ENCODE results near the gene ELF1.
"Not testable (repeated sequence)": the region's sequence is repeated elsewhere in the genome, so short reads cannot be mapped to it uniquely, and the experiment has no call there.

The ELF1 gene

DNA sequence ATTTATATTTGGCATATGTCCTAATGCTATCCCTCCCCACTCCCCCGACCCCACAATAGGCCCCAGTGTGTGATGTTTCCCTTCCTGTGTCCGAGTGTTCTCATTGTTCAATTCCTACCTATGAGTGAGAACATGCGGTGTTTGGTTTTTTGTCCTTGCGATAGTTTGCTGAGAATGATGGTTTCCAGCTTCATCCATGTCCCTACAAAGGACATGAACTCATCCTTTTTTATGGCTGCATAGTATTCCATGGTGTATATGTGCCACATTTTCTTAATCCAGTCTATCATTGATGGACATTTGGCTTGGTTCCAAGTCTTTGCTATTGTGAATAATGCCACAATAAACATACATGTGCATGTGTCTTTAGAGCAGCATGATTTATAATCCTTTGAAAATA, 23.3 kb upstream of the ELF1 start:
- not testable (repeated sequence) for DNase-seq (ENCODE audit: extremely low read depth in 1 of 2, low read depth in 1 of 2)

DNA sequence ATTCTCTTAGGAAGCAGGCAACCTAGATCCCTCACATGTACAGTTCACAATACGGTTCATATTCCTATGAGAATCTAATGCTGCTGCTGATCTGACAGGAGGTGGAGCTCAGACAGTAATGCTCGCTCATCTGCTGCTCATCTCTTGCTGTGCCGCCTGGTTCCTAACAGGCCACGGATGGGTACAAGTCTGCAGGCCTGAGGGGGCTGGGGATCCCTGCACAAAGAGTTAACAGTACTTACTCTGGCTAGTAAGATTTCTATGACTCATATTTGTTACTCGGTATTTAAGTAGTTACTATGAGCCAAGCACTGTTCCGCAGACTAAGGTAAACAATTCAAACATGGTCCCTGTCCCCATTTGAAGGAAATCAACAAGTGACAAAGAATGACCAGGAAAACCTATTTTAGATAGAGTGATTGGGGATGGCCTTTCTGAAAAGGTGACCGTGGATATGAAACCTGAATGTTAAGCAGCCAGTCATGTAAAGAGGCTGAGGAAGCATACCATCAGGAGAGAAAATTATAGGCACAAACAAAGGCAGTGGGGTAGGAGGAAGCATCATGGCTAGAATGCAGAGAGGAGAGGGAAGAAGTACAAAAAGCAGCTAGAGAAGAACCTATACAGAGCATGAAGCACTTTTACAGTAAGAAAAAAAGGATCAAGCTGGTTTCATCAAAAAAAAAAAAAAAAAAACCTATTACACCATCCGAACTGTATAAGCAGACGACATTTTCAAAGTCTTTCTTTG, 21.6 kb upstream of the ELF1 start:
- DNase-seq (ENCODE audit: extremely low read depth in 1 of 2, low read depth in 1 of 2): no peak

- DNase-seq (ENCODE audit: extremely low read depth in 1 of 2, low read depth in 1 of 2): no peak
These were observed 20.6 kb upstream of the ELF1 start for GRCh38 chr13:41039746-41040145.

DNA sequence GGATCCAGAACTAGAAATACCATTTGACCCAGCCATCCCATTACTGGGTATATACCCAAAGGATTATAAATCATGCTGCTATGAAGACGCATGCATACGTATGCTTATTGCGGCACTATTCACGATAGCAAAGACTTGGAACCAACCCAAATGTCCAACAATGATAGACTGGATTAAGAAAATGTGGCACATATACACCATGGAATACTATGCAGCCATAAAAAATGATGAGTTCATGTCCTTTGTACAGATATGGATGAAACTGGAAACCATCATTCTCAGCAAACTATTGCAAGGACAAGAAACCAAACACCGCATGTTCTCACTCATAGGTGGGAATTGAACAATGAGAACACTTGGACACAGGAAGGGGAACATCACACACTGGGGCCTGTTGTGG, 17.4 kb upstream of the ELF1 start:
- not testable (repeated sequence) for DNase-seq (ENCODE audit: extremely low read depth in 1 of 2, low read depth in 1 of 2)

DNA sequence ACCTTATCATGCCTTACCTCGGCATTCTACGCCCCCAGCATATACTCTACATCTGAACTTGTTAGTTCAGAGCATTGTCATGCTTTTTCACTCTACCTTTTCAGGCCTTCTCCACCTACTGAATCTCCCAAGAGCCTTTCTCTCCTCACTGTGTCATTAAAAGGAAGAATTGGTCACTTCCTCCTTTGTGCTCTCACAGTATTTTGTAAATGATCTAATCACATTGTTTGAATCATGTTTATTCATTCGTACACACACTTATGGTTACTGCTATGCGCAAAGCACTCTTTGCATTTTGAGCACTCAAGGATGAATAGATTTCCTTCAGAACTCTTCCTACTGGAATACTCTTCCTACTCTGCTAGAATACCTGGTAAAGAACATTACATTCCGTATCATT, 15.8 kb upstream of the ELF1 start:
- DNase-seq (ENCODE audit: extremely low read depth in 1 of 2, low read depth in 1 of 2): no peak

DNA sequence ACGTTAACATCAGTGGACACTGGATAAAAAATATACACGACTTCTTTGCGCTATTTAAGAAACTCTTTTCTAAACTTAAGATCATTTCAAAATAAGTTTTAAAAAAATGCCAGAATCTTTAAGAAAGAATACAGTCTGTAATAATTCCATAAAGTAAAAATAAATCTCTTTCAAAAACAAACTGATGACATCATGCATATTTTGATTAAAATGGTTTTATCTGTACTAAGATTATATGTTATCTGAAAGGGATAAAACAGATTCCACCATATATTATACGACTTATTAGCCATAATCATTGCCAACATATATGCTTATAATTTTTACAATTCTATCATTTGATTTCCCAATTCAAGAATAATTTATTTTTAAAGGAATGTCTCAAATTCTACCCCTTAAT, 15.3 kb upstream of the ELF1 start:
- no peak for DNase-seq (ENCODE audit: extremely low read depth in 1 of 2, low read depth in 1 of 2)

- DNase-seq (ENCODE audit: extremely low read depth in 1 of 2, low read depth in 1 of 2): no peak
These were observed 13.7 kb upstream of the ELF1 start for GRCh38 chr13:41032691-41033376.

DNA sequence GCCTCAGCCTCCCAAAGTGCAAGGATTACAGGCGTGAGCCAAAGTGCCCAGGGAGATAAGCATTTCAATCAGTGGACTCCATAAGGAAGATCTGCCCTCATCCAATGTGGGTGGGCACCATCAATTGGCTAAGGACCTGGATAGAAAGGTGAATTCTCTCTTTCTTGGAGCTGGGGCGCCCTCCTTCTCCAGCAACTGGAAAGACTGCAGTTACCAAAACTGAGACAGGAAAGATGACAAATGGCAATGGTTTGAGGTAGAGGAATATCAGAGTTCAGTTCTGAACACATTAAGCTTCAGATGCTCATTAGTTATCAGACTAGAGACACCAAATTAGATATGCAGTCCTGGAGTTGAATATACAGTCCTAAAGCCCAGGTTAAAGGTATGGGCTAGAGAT, 10.5 kb upstream of the ELF1 start:
- no peak for DNase-seq (ENCODE audit: extremely low read depth in 1 of 2, low read depth in 1 of 2)

- DNase-seq (ENCODE audit: extremely low read depth in 1 of 2, low read depth in 1 of 2): no peak
These were observed 8.9 kb upstream of the ELF1 start for GRCh38 chr13:41028051-41028450.

DNA sequence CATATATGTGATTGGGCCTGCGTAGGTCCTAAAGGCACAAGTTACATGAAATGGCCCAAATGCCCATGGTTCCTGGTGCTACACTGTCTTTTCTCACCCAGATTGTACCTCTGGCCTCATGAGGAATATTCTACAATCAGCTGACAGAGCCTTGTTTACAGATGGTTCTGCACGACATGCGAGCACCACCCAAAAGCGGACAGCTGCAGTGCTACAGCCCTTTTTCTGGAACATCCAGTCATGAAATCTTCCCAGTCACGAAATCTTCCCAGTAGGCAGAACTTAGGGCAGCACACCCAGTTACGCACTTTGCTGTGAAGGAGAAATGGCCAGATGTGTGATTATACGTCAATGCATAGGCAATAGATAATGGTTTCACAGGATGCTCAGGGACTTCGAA, 7.7 kb upstream of the ELF1 start:
- DNase-seq (ENCODE audit: extremely low read depth in 1 of 2, low read depth in 1 of 2): no peak

- DNase-seq (ENCODE audit: extremely low read depth in 1 of 2, low read depth in 1 of 2): no peak
These were observed 6.4 kb upstream of the ELF1 start for GRCh38 chr13:41025518-41025917.

- no peak for DNase-seq (ENCODE audit: extremely low read depth in 1 of 2, low read depth in 1 of 2)
These were observed 647 bp upstream of the ELF1 start for GRCh38 chr13:41019578-41020347.

DNA sequence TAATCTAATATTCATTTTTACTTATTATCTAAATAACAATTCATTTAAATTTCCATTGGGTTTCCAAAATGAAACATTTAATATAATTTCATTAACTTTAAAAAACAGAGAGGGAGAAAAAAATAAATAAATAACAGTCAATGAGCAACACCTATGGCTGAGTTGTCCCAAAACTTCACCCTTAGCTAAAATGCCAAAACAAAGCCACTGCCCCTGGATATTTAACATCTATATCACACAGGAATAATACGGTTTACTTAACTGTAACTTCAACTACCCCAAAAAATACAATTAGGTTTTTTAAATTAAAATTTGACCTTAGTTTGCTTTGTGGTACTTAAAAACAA, 541 bp downstream of the ELF1 start:
- no peak for DNase-seq (ENCODE audit: extremely low read depth in 1 of 2, low read depth in 1 of 2)

DNA sequence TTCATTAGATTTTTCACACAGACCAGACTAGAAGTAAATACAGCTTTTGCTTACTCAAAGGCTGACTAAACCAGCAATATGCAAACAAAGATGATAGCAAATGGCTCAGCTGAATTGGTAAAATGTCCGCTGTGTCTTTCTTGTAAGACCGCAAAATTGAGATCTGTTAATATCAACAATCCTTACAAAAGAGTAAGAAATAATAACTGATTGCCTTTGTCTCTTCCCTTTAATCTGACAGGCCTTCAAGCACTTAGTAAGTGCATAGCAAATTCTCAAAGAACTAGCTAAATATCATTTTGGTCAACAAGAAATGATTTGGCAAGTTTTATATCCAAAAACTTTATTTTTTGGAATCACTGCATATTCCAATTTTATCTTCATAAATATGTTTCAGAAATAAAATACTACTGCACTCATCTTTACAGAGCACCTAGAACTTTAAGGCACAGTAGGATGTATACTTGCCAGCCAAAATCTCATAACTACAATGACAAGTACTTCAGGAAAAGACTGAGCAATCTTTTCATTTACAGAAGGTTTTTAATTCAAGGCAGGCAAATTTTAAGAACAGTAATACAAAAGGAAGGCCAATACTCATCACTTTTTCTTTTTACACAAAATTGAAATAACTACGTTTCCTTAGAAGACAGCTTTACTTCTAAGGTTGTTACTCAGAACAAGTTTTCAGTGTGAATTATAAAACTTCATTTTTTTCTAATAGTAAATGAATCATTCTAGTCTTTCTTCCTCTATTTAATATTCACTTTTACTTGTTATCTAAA, 1.1 kb downstream of the ELF1 start:
- DNase-seq (ENCODE audit: extremely low read depth in 1 of 2, low read depth in 1 of 2): no peak

DNA sequence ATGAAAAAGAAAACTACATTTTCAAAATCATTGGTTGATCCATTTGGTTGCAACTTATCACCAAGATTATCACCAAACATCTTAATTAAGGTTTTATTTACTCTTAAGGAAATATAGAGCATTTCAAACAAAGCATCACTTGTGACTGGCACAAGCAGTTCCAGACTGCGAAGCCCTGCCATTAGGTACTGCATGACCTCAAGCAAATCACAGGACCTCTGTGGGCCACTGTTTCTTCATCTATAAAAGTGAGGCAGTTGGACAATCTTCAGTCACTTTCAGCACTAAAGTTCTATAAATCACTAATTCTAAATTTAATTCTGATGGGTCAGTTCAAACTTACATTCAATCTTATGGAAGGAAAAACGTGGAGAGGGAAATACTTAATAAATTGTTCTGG, 2.0 kb downstream of the ELF1 start:
- no peak for DNase-seq (ENCODE audit: extremely low read depth in 1 of 2, low read depth in 1 of 2)

DNA sequence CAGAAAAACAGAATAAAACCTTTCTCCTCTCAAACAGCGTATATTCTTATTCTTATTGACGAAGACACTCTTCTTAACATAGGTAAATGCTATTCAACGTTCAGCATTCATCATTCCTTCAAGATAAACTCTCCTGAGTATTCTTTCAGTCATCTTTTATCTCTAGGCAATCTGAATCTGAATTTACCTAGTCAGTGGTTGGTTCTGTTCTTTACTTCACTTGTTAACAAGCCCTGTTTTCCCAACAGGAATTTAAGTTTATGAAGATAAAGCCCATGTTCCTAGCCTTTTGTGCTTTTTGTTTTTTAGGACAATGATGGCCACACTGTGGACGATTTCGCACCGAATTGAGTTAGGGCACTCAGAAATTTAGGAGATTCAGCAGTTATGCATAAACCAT, 3.2 kb downstream of the ELF1 start:
- no peak for DNase-seq (ENCODE audit: extremely low read depth in 1 of 2, low read depth in 1 of 2)

DNA sequence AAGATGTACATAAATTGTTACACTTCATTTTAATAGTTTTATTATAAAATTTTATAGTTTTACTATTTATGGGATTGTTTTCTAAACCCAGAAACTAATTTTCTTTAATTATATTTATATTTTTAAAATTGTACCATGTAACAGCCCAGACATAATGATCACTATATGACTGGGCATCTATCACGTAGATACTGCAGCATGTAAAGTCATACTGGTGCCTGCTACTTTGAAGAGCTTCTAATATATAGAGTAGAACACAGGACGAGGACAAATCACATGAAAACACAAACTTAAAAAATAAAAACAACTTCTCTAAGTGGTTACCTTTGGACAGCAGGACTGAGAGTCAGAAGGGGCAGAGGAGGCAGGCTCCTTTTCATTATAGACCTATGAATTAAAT, 5.3 kb downstream of the ELF1 start:
- no peak for DNase-seq (ENCODE audit: extremely low read depth in 1 of 2, low read depth in 1 of 2)

DNA sequence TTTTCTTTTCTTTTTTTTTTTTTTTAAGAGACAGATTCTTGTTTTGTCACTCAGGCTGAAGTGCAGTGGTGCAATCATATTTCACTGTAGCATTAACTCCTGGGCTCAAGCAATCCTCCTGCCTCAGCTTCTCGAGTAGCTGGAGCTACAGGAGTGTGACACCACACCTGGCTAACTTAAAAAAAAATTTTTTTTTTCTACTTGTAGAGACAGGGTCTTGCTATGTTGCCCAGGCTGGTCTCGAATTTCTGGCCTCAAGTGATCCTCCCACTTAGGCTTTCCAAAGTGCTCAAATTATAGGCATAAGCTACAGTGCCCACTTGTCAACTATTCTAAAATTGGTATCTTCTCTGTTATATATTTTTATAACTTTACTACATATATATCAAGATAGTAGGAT, 6.6 kb downstream of the ELF1 start:
- DNase-seq (ENCODE audit: extremely low read depth in 1 of 2, low read depth in 1 of 2): no peak

- DNase-seq (ENCODE audit: extremely low read depth in 1 of 2, low read depth in 1 of 2): no peak
These were observed 7.6 kb downstream of the ELF1 start for GRCh38 chr13:41011382-41011956.

DNA sequence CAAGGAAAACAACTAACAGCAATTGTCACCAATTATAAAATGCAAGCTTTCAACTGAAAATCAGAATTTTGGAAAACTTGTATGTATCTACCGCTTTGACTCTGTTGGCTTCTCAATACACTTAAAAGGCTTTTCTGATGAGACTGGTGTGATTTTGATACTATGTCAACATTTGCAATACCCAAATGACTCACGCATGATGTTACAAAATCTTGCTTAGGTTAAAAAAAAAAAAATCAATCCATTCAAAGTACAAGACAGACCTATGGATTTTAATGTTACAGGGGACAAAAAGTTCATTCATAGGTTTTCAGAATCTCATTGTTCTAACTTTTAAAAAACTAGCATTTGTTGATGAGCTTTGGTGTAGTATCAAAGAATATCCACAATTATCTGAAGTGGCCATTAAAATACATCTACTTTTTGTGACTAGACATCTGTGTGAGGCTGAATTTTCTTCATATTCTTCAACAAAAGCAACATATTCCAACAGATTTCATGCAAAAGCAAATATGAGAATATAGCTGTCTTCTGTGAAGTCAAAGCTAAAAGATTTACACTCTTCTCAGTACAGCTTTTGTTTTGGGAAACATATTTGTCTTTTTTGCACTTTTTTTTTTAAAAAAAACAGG, 10.7 kb downstream of the ELF1 start:
- no peak for DNase-seq (ENCODE audit: extremely low read depth in 1 of 2, low read depth in 1 of 2)

- no peak for DNase-seq (ENCODE audit: extremely low read depth in 1 of 2, low read depth in 1 of 2)
These were observed 11.4 kb downstream of the ELF1 start for GRCh38 chr13:41007744-41008128.
